H1 (cell line): ENCODE results near the gene RAB30. TPM values are rescaled to one million over a fixed set of nuclear protein-coding genes. Genes with fewer than 3 reads are reported as not detected.

ENCODE experiments used
- CTCF ChIA-PET: fragments of 300-600 bp; sonication (Branson Sonifier 250); formaldehyde crosslinking; loops from one replicate; lab custom pipeline; 2021; ENCODE audit not compliant: partially characterized antibody; lab: Charles Lee
- POLR2A ChIA-PET: fragments of 300-600 bp; sonication (Branson Sonifier 250); formaldehyde crosslinking; loops from one replicate; lab custom pipeline; 2021; ENCODE audit warnings: inconsistent platforms; ENCODE audit not compliant: partially characterized antibody; lab: Charles Lee
- DNase-seq, 2 experiments: peaks; one replicate each; pipeline versions ENCODE4 v3.0.0 to v3.0.0-alpha.2; 2010 to 2022; ENCODE audit warnings: low spot score in 2 of 2, low read depth in 1 of 2, mixed read lengths in 1 of 2
- FAIRE-seq: peaks from 2 replicates; lab custom pipeline; 2011; peaks lifted over from hg19 to GRCh38; lab: Jason Lieb, UNC
- H2AFZ ChIP-seq: 2 replicates; pipeline ENCODE4 v1.8.1; 2012; ENCODE audit warnings: low read length, inconsistent platforms
- H2AK5ac ChIP-seq: 2 replicates; pipeline ENCODE4 v1.6.1; 2013; ENCODE audit warnings: low read depth, low read length
- H2BK120ac ChIP-seq: replicated peaks from 2 replicates; pipeline ENCODE3; 2013; ENCODE audit warnings: low read depth, low read length, inconsistent platforms
- H2BK12ac ChIP-seq: 2 replicates; pipeline ENCODE4 v1.6.1; 2013; ENCODE audit warnings: low read depth, low read length
- H2BK15ac ChIP-seq: 2 replicates; pipeline ENCODE4 v1.6.1; 2013; ENCODE audit warnings: low read length
- H2BK20ac ChIP-seq: 2 replicates; pipeline ENCODE4 v1.6.1; 2013; ENCODE audit warnings: low read length
- H2BK5ac ChIP-seq: 2 replicates; pipeline ENCODE4 v1.6.1; 2013; ENCODE audit warnings: low read depth, low read length
- H3K14ac ChIP-seq: 2 replicates; pipeline ENCODE4 v1.6.1; 2013; ENCODE audit warnings: inconsistent platforms; ENCODE audit not compliant: insufficient read length
- H3K18ac ChIP-seq: 2 replicates; pipeline ENCODE4 v1.6.1; 2013; ENCODE audit warnings: low read length; ENCODE audit errors: extremely low read depth
- H3K23ac ChIP-seq: 2 replicates; pipeline ENCODE4 v1.6.1; 2013; ENCODE audit warnings: inconsistent platforms; ENCODE audit not compliant: insufficient read length
- H3K23me2 ChIP-seq: 2 replicates; pipeline ENCODE4 v1.6.1; 2013; ENCODE audit warnings: low read depth, low read length
- H3K27ac ChIP-seq: 2 replicates; pipeline ENCODE4 v1.6.1; 2011; ENCODE audit warnings: low read depth, low read length, inconsistent platforms
- H3K27me3 ChIP-seq, 4 experiments: replicated peaks in 1 of 4; 1 replicate in 1 of 4; 2 replicates in 3 of 4; pipeline versions ENCODE4 v1.6.1 to v1.8.1; 2011 to 2013; ENCODE audit warnings: low read length in 3 of 4, mild to moderate bottlenecking in 3 of 4, inconsistent platforms in 2 of 4, mixed read lengths in 2 of 4, moderate library complexity in 1 of 4; ENCODE audit not compliant: control insufficient read depth in 3 of 4, insufficient read depth in 3 of 4; ENCODE audit errors: extremely low read depth in 1 of 4
- H3K36me3 ChIP-seq, 4 experiments: 2 replicates each; pipeline versions ENCODE4 v1.6.1 to v1.8.1; 2011 to 2013; ENCODE audit warnings: mild to moderate bottlenecking in 4 of 4, low read length in 3 of 4, moderate library complexity in 2 of 4, control low read depth in 1 of 4, inconsistent platforms in 1 of 4; ENCODE audit not compliant: insufficient read depth in 4 of 4, control insufficient read depth in 2 of 4
- H3K4ac ChIP-seq: replicated peaks from 2 replicates; pipeline ENCODE3; 2013; ENCODE audit warnings: low read length, low read depth, mixed read lengths, inconsistent platforms; ENCODE audit not compliant: insufficient read length
- H3K4me1 ChIP-seq, 4 experiments: replicated peaks in 1 of 4; 1 replicate in 1 of 4; 2 replicates in 3 of 4; pipeline versions ENCODE4 v1.6.1 to v1.8.1; 2011 to 2013; ENCODE audit warnings: low read length in 3 of 4, inconsistent platforms in 2 of 4, mixed read lengths in 1 of 4; ENCODE audit not compliant: insufficient read depth in 4 of 4, control insufficient read depth in 3 of 4
- H3K4me2 ChIP-seq, 2 experiments: 2 replicates each; pipeline versions ENCODE4 v1.6.1 to v1.8.1; 2011 to 2013; ENCODE audit warnings: low read depth in 2 of 2, low read length in 2 of 2, control low read depth in 1 of 2, inconsistent platforms in 1 of 2, mild to moderate bottlenecking in 1 of 2; ENCODE audit not compliant: insufficient read depth in 1 of 2
- H3K4me3 ChIP-seq, 4 experiments: fragments of 200-600, 300-600 bp in 1 of 4; sonication (generic), shearing (Covaris generic), sonication (Bioruptor Twin) in 1 of 4; 2 replicates each; pipeline versions ENCODE4 v1.5.1 to v1.8.1; 2011 to 2016; ENCODE audit warnings: low read length in 4 of 4, low read depth in 3 of 4, control low read depth in 2 of 4, inconsistent platforms in 2 of 4, mild to moderate bottlenecking in 2 of 4, mixed read lengths in 1 of 4, moderate library complexity in 1 of 4; ENCODE audit not compliant: insufficient read depth in 2 of 4; ENCODE audit errors: extremely low read depth in 1 of 4
- H3K56ac ChIP-seq: replicated peaks from 2 replicates; pipeline ENCODE3; 2013; ENCODE audit warnings: low read depth, mild to moderate bottlenecking, mixed read lengths, low read length, inconsistent platforms; ENCODE audit not compliant: insufficient read length
- H3K79me1 ChIP-seq: 2 replicates; pipeline ENCODE4 v1.6.1; 2013; ENCODE audit warnings: low read depth, low read length, control low read depth
- H3K79me2 ChIP-seq, 2 experiments: 2 replicates each; pipeline versions ENCODE4 v1.6.1 to v1.8.1; 2012 to 2013; ENCODE audit warnings: low read length in 2 of 2, mild to moderate bottlenecking in 2 of 2, inconsistent platforms in 1 of 2; ENCODE audit not compliant: insufficient read depth in 2 of 2, control insufficient read depth in 1 of 2
- H3K9ac ChIP-seq, 4 experiments: replicated peaks in 1 of 4; 1 replicate in 1 of 4; 2 replicates in 3 of 4; pipeline versions ENCODE4 v1.6.1 to v1.8.1; 2011 to 2013; ENCODE audit warnings: low read depth in 3 of 4, low read length in 3 of 4, control low read depth in 2 of 4, mild to moderate bottlenecking in 2 of 4, moderate library complexity in 2 of 4, inconsistent platforms in 1 of 4; ENCODE audit errors: extremely low read depth in 1 of 4
- H3K9me3 ChIP-seq, 2 experiments: 2 replicates each; pipeline versions ENCODE4 v1.6.1 to v1.8.1; 2012 to 2013; ENCODE audit warnings: mild to moderate bottlenecking in 2 of 2, moderate library complexity in 2 of 2, control low read depth in 1 of 2, inconsistent platforms in 1 of 2, low read depth in 1 of 2, low read length in 1 of 2, mixed read lengths in 1 of 2; ENCODE audit not compliant: insufficient read depth in 2 of 2
- H4K20me1 ChIP-seq, 2 experiments: replicated peaks in 1 of 2; 2 replicates each; pipeline versions ENCODE3 to v1.8.1; 2011 to 2013; ENCODE audit warnings: inconsistent platforms in 2 of 2, low read length in 2 of 2, mild to moderate bottlenecking in 1 of 2; ENCODE audit not compliant: insufficient read depth in 2 of 2, control insufficient read depth in 1 of 2
- H4K5ac ChIP-seq: 2 replicates; pipeline ENCODE4 v1.6.1; 2013; ENCODE audit warnings: low read length, low read depth, mixed read lengths, inconsistent platforms; ENCODE audit not compliant: insufficient read length
- H4K8ac ChIP-seq: 2 replicates; pipeline ENCODE4 v1.8.0; 2013; ENCODE audit warnings: mild to moderate bottlenecking, moderate library complexity, low read length, inconsistent platforms; ENCODE audit not compliant: insufficient read depth; ENCODE audit errors: extremely low read depth
- H4K91ac ChIP-seq: replicated peaks from 2 replicates; pipeline ENCODE3; 2013; ENCODE audit warnings: low read length, mixed read lengths, inconsistent platforms; ENCODE audit not compliant: insufficient read length
- GTF2F1 ChIP-seq: IDR thresholded peaks from 2 replicates; pipeline ENCODE4 v1.6.1; 2012; ENCODE audit warnings: low read depth, low read length, improper control_type of control experiment, borderline replicate concordance
- WGBS, 2 experiments: shearing (Covaris generic) in 1 of 2; methylation state at CpG; one replicate each; pipeline versions ENCODE4 v1.1.6 to v1.1.7; 2013 to 2015; ENCODE audit warnings: low lambda C conversion rate in 2 of 2, mixed read lengths in 2 of 2, inconsistent platforms in 1 of 2, low coverage in 1 of 2, missing lambda C conversion rate in 1 of 2; ENCODE audit not compliant: insufficient replicate concordance in 2 of 2, insufficient coverage in 1 of 2, insufficient read length in 1 of 2; ENCODE audit errors: extremely low coverage in 1 of 2, missing lambda C conversion rate in 1 of 2; 5-methylcytosine and 5-hydroxymethylcytosine counted together
- polyA plus RNA-seq, 7 experiments: library from polyadenylated mRNA; depleted of rRNA in 3 of 7; stranded (reverse) in 5 of 7; unstranded in 2 of 7; fragments of >200 nt in 5 of 7; fragments of 200-250 nt in 2 of 7; gene quantifications; 1 replicate in 5 of 7; 2 replicates in 1 of 7; 4 replicates in 1 of 7; pipeline versions ENCODE4 v1.2.1 to v1.2.3, GENCODE V29; 2011 to 2013; ENCODE audit warnings: missing spikeins in 2 of 7, mixed read lengths in 2 of 7
- total RNA-seq: library from RNA; stranded (reverse); fragmentation: NEBNext Ultra II Directional; extraction: Animal tissue kit (Norgen Biotek cat#: 25700); gene quantifications from 2 replicates; pipeline ENCODE4 v1.2.1, GENCODE V29; 2021

Gene RAB30
- total and polyA plus RNA-seq, 2 of the 8 experiments (the other 6 are each of a cell fraction or from before 2014, with no cell fraction given): 1.6 to 11.7 TPM

GRCh38 chr11:83097429-83098075 is 25.9 kb upstream of the RAB30 start:
- H3K79me2 ChIP-seq: no peaks in the 10 kb centered on the region
- H2BK5ac ChIP-seq: no peak overlapping the region
- H3K36me3 ChIP-seq: no peaks in the 10 kb centered on the region
- no peak overlapping the region for H2AFZ ChIP-seq
- WGBS, 2 experiments: 87% methylated on average over 3 of the region's 3 CpGs; no CpG with 5 or more reads in 1 of the 2 experiments
- H3K9me3 ChIP-seq: no peaks in the 10 kb centered on the region
- no peak overlapping the region for H2AK5ac ChIP-seq
- no peak overlapping the region for H3K14ac ChIP-seq
- H4K20me1 ChIP-seq: no peaks in the 10 kb centered on the region
- H3K27ac ChIP-seq: no peak overlapping the region
- no peak for FAIRE-seq
- H4K5ac ChIP-seq: no peak overlapping the region
- no peak overlapping the region for H3K18ac ChIP-seq
- H3K79me1 ChIP-seq: no peaks in the 10 kb centered on the region
- no peak overlapping the region for H3K4ac ChIP-seq
- H2BK120ac ChIP-seq: no peak overlapping the region
- no peak overlapping the region for H3K4me2 ChIP-seq
- POLR2A ChIA-PET: interaction anchor here (0.6 to 3.6 kb wide), 4 partner anchors 11 to 59 kb away, joined by 3 to 25 read pairs (median 4); partner anchors contain the start of gene PCF11
- no peak overlapping the region for H3K23ac ChIP-seq
- CTCF ChIA-PET: interaction anchor here (1.4 to 1.6 kb wide), 2 partner anchors 8 to 402 kb away, joined by 3 to 5 read pairs; no protein-coding TSS in a partner anchor
- no peak for TF ChIP-seq GTF2F1
- H2BK20ac ChIP-seq: no peak overlapping the region
- no peak for DNase-seq
- no peak overlapping the region for H4K8ac ChIP-seq
- no peaks in the 10 kb centered on the region for H3K27me3 ChIP-seq
- H4K91ac ChIP-seq: no peak overlapping the region
- H3K4me3 ChIP-seq: no peak overlapping the region
- H2BK12ac ChIP-seq: no peak overlapping the region
- no peaks in the 10 kb centered on the region for H3K23me2 ChIP-seq
- H2BK15ac ChIP-seq: no peak overlapping the region
- no peak overlapping the region for H3K9ac ChIP-seq
- H3K4me1 ChIP-seq: no peaks in the 10 kb centered on the region
- no peak overlapping the region for H3K56ac ChIP-seq
